Measurements from ENCODE around the gene PRSS27.
"Not testable (repeated sequence)": the region's sequence is repeated elsewhere in the genome, so short reads cannot be mapped to it uniquely, and the experiment has no call there.

GRCh38 chr16:2696601-2697250 is 23.3 kb downstream of the PRSS27 start:
- TF ChIP-seq CTCF, POLR2A (IDR thresholded peaks at IDR 0.05): not testable (repeated sequence)
